Fibroblast of lung (primary cell): ENCODE measurements around the gene ATG5. TPM values are rescaled to one million over a fixed set of nuclear protein-coding genes. Genes with fewer than 3 reads are reported as not detected.
A peak's percentile ranks its signal among the peaks of the same experiment; 100 is the strongest.

Source experiments
- DNase-seq, 2 donors: peaks; one replicate each; pipeline versions ENCODE4 v3.0.0 to v3.0.0-alpha.2; 2010; ENCODE audit warnings: low read depth in 2 of 2
- H2AFZ ChIP-seq: 2 replicates; pipeline ENCODE4 v1.5.1; 2012; ENCODE audit warnings: low read length, control low read depth, inconsistent platforms
- H3K27ac ChIP-seq: 2 replicates; pipeline ENCODE4 v1.5.1; 2011; ENCODE audit warnings: low read length, control low read depth; ENCODE audit not compliant: insufficient read depth
- H3K27me3 ChIP-seq: 2 replicates; pipeline ENCODE4 v1.5.1; 2011; ENCODE audit warnings: mild to moderate bottlenecking, low read length; ENCODE audit not compliant: control insufficient read depth, insufficient read depth
- H3K36me3 ChIP-seq: 2 replicates; pipeline ENCODE4 v1.5.1; 2011; ENCODE audit warnings: low read length; ENCODE audit not compliant: control insufficient read depth, insufficient read depth
- H3K4me1 ChIP-seq: 2 replicates; pipeline ENCODE4 v1.5.1; 2011; ENCODE audit warnings: low read length; ENCODE audit not compliant: control insufficient read depth, insufficient read depth; ENCODE audit errors: extremely low read depth
- H3K4me2 ChIP-seq: 2 replicates; pipeline ENCODE4 v1.5.1; 2011; ENCODE audit warnings: low read length, control low read depth; ENCODE audit not compliant: insufficient read depth; ENCODE audit errors: extremely low read depth
- H3K4me3 ChIP-seq, 4 experiments: fragments of 200-600 bp in 1 of 4; sonication (generic) in 1 of 4; replicated peaks in 1 of 4; 2 replicates each; pipeline ENCODE4 v1.5.1; 2011 to 2016; ENCODE audit warnings: low read length in 4 of 4, low read depth in 3 of 4, mild to moderate bottlenecking in 3 of 4, control low read depth in 2 of 4, inconsistent platforms in 1 of 4, mixed read lengths in 1 of 4; ENCODE audit not compliant: insufficient read depth in 1 of 4; ENCODE audit errors: control extremely low read depth in 1 of 4
- H3K79me2 ChIP-seq: 2 replicates; pipeline ENCODE4 v1.5.1; 2012; ENCODE audit warnings: mild to moderate bottlenecking, low read length, inconsistent platforms; ENCODE audit not compliant: control insufficient read depth, insufficient read depth
- H3K9ac ChIP-seq: 2 replicates; pipeline ENCODE4 v1.5.1; 2011; ENCODE audit warnings: mild to moderate bottlenecking, low read length, control low read depth; ENCODE audit not compliant: insufficient read depth
- H3K9me3 ChIP-seq: 2 replicates; pipeline ENCODE4 v1.5.1; 2012; ENCODE audit warnings: low read depth, low read length; ENCODE audit not compliant: control insufficient read depth, insufficient read depth
- H4K20me1 ChIP-seq: 2 replicates; pipeline ENCODE4 v1.5.1; 2011; ENCODE audit warnings: low read length; ENCODE audit not compliant: control insufficient read depth, insufficient read depth; ENCODE audit errors: extremely low read depth
- EZH2 ChIP-seq: IDR thresholded peaks from 2 replicates; pipeline ENCODE4 v1.5.1; 2012; ENCODE audit warnings: low read length, control low read depth, mild to moderate bottlenecking; ENCODE audit errors: missing control alignments
- polyA plus RNA-seq, 2 donors: library from polyadenylated mRNA; depleted of rRNA in 1 of 2; stranded (reverse) in 1 of 2; unstranded in 1 of 2; fragments of >200 nt; gene quantifications; 2 replicates each; pipeline ENCODE4 v1.2.1, GENCODE V29; 2011 to 2012; ENCODE audit warnings: missing spikeins in 1 of 2
- total RNA-seq: library from RNA; depleted of rRNA; stranded (reverse); fragments of >200 nt; gene quantifications from 2 replicates; pipeline ENCODE4 v1.2.1, GENCODE V29; 2014
- TF ChIP-seq, protein P1 (sequence below), 2 donors: IDR thresholded peaks in 1 of 2; conservative IDR thresholded peaks in 1 of 2; 1 replicate in 1 of 2; 2 replicates in 1 of 2; pipeline ENCODE4 v1.5.1; 2011 to 2012; ENCODE audit warnings: low read length in 2 of 2, control low read depth in 1 of 2, inconsistent platforms in 1 of 2, low read depth in 1 of 2, mild to moderate bottlenecking in 1 of 2

The ATG5 gene
- total and polyA plus RNA-seq, 2 donors (not counting 1 experiment from before 2014, with no cell fraction given): 38.6 to 64.7 TPM

DNA sequence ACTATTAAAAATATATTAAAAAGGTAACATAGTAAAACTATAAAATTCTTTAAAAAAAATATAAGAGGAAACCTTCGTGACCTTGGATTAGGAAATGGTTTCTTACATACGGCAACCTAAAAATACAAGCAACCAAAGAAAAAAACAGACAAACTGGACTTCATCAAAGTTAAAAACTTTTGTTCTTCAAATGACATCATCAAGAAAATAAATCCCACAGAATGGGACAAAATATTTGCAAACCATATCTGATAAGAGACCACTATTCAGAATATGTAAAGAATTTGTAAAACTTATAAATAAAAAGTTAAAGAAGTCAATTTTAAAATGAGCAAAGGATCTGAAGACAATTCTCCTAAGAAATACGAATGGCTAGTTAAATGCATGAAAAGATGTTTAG, 110.0 kb downstream of the ATG5 start:
- Histone ChIP-seq H3K4me2 (no peak overlapping the region), H3K4me3 (no peak overlapping the region), H3K9me3 (no peaks in the 10 kb centered on the region), H4K20me1 (no peaks in the 10 kb centered on the region), H3K27ac (no peak overlapping the region), H3K36me3 (no peaks in the 10 kb centered on the region), H3K27me3 (no peaks in the 10 kb centered on the region), H3K9ac (no peak overlapping the region), H3K79me2 (no peaks in the 10 kb centered on the region), H2AFZ (no peak overlapping the region), H3K4me1 (no peaks in the 10 kb centered on the region)
- peak in 1 of 2 donors; percentile 29 for DNase-seq
- TF ChIP-seq EZH2: no peak
- TF ChIP-seq, protein P1, sequence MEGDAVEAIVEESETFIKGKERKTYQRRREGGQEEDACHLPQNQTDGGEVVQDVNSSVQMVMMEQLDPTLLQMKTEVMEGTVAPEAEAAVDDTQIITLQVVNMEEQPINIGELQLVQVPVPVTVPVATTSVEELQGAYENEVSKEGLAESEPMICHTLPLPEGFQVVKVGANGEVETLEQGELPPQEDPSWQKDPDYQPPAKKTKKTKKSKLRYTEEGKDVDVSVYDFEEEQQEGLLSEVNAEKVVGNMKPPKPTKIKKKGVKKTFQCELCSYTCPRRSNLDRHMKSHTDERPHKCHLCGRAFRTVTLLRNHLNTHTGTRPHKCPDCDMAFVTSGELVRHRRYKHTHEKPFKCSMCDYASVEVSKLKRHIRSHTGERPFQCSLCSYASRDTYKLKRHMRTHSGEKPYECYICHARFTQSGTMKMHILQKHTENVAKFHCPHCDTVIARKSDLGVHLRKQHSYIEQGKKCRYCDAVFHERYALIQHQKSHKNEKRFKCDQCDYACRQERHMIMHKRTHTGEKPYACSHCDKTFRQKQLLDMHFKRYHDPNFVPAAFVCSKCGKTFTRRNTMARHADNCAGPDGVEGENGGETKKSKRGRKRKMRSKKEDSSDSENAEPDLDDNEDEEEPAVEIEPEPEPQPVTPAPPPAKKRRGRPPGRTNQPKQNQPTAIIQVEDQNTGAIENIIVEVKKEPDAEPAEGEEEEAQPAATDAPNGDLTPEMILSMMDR (conservative IDR thresholded peaks at IDR 0.05 in 1 of 2, IDR thresholded peaks at IDR 0.05 in 1 of 2; ENCODE audit: low read depth in 1 of 2, low read length in 2 of 2): no peak

DNA sequence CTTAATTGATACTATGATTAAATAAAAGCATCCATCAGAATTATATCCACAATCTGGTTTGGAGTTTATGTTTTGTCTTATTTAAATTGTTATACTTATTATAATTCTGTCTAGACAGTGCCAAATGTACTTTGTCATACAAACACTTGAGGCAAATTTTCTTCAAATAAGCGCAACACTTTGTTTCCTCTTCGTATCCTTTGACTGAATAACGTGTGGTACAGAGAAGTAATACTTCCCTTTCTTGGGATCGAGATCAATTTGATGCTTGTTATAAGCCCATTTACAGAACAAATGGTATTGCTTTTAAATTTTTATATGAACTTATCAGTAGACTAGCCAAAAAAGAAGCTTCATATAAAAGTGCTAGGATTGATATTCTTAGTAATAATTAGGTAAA, 111.0 kb downstream of the ATG5 start:
- H3K9ac ChIP-seq: no peak overlapping the region
- no peak overlapping the region for H3K27ac ChIP-seq
- no peak overlapping the region for H2AFZ ChIP-seq
- H3K4me1 ChIP-seq: no peaks in the 10 kb centered on the region
- no peak overlapping the region for H3K4me3 ChIP-seq
- H3K9me3 ChIP-seq: no peaks in the 10 kb centered on the region
- no peaks in the 10 kb centered on the region for H3K79me2 ChIP-seq
- no peaks in the 10 kb centered on the region for H3K36me3 ChIP-seq
- no peak for DNase-seq
- H4K20me1 ChIP-seq: no peaks in the 10 kb centered on the region
- TF ChIP-seq, protein P1 (conservative IDR thresholded peaks at IDR 0.05 in 1 of 2, IDR thresholded peaks at IDR 0.05 in 1 of 2; ENCODE audit: low read depth in 1 of 2, low read length in 2 of 2): no peak
- no peak for TF ChIP-seq EZH2
- no peaks in the 10 kb centered on the region for H3K27me3 ChIP-seq
- H3K4me2 ChIP-seq: no peak overlapping the region

DNA sequence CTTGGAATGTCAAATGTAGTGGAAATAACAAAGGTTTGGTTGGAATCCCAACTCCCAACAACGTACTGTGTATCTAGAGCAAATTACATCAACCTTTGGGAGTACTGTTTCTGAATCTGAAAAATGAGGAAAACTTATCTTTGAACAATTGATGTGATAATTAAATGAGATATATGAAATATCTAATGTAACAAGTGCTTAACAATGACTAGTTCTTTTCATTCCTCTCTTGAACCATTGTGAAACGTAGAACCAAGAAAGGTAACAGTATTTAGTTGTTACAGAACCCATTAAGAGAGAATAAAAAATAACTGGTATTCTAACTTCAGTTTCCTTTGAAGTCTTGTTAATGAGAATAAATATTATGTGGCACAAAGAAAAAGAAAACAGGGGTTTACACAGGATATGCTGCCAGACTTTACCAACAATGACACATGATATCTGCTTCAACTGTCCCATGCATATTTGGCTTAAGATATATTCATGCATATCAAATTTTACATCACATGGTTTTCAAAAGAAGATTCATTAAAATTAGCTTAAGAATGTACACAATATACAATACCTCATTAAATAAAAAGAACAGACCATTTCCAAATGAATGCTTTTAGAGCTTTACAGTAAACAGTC, 111.8 kb downstream of the ATG5 start:
- TF ChIP-seq EZH2: no peak
- TF ChIP-seq, protein P1 (conservative IDR thresholded peaks at IDR 0.05 in 1 of 2, IDR thresholded peaks at IDR 0.05 in 1 of 2; ENCODE audit: low read depth in 1 of 2, low read length in 2 of 2): no peak
- no peak overlapping the region for H2AFZ ChIP-seq
- H3K4me3 ChIP-seq: no peak overlapping the region
- no peaks in the 10 kb centered on the region for H3K36me3 ChIP-seq
- peak in 1 of 2 donors; percentile 21 for DNase-seq
- no peaks in the 10 kb centered on the region for H3K9me3 ChIP-seq
- no peak overlapping the region for H3K27ac ChIP-seq
- H3K27me3 ChIP-seq: no peaks in the 10 kb centered on the region
- H3K9ac ChIP-seq: no peak overlapping the region
- no peaks in the 10 kb centered on the region for H3K79me2 ChIP-seq
- H3K4me1 ChIP-seq: no peaks in the 10 kb centered on the region
- no peak overlapping the region for H3K4me2 ChIP-seq
- no peaks in the 10 kb centered on the region for H4K20me1 ChIP-seq
